CD14-positive monocyte (primary cell): Measurements from ENCODE around the gene STBD1. TPM values are rescaled to one million over a fixed set of nuclear protein-coding genes. Genes with fewer than 3 reads are reported as not detected.

ENCODE experiments used
- DNase-seq, 3 donors: peaks; one replicate each; pipeline ENCODE4 v3.0.0-alpha.2; 2011 to 2022
- H2AFZ ChIP-seq: 2 replicates; pipeline ENCODE4 v1.6.0; 2012; ENCODE audit warnings: mild to moderate bottlenecking, low read depth, low read length, inconsistent platforms; ENCODE audit not compliant: insufficient read depth, poor library complexity, severe bottlenecking
- H3K27ac ChIP-seq, 2 donors: 1 replicate in 1 of 2; 2 replicates in 1 of 2; pipeline ENCODE4 v1.5.1; 2012 to 2013; ENCODE audit warnings: low read length in 2 of 2, control low read depth in 1 of 2, inconsistent platforms in 1 of 2, low read depth in 1 of 2, mild to moderate bottlenecking in 1 of 2
- H3K27me3 ChIP-seq, 2 donors: one replicate each; pipeline versions ENCODE4 v1.6.0 to v1.6.1; 2011 to 2013; ENCODE audit warnings: low read length in 2 of 2; ENCODE audit not compliant: control insufficient read depth in 2 of 2, insufficient read depth in 2 of 2
- H3K36me3 ChIP-seq, 2 donors: replicated peaks in 1 of 2; 1 replicate in 1 of 2; 2 replicates in 1 of 2; pipeline versions ENCODE4 v1.5.1 to v1.6.1; 2012 to 2013; ENCODE audit warnings: low read length in 2 of 2, control low read depth in 1 of 2, inconsistent platforms in 1 of 2, mild to moderate bottlenecking in 1 of 2; ENCODE audit not compliant: insufficient read depth in 2 of 2, control insufficient read depth in 1 of 2
- H3K4me1 ChIP-seq, 2 donors: 1 replicate in 1 of 2; 2 replicates in 1 of 2; pipeline versions ENCODE4 v1.5.1 to v1.6.1; 2012 to 2013; ENCODE audit warnings: low read length in 2 of 2, control low read depth in 1 of 2, inconsistent platforms in 1 of 2, mild to moderate bottlenecking in 1 of 2, moderate library complexity in 1 of 2; ENCODE audit not compliant: insufficient read depth in 2 of 2, control insufficient read depth in 1 of 2
- H3K4me2 ChIP-seq: replicated peaks from 2 replicates; pipeline ENCODE3; 2012; ENCODE audit warnings: low read length, moderate library complexity, mild to moderate bottlenecking; ENCODE audit not compliant: poor library complexity, severe bottlenecking; ENCODE audit errors: extremely low read depth
- H3K4me3 ChIP-seq, 3 experiments: fragments of 200-600 bp in 1 of 3; sonication (generic) in 1 of 3; replicated peaks in 1 of 3; 1 replicate in 2 of 3; 2 replicates in 1 of 3; pipeline ENCODE4 v1.5.1; 2011 to 2013; ENCODE audit warnings: low read length in 3 of 3, mild to moderate bottlenecking in 3 of 3, control low read depth in 2 of 3, low read depth in 2 of 3, inconsistent platforms in 1 of 3, moderate library complexity in 1 of 3
- H3K79me2 ChIP-seq: 2 replicates; pipeline ENCODE4 v1.6.0; 2012; ENCODE audit warnings: mild to moderate bottlenecking, control low read depth, inconsistent platforms, low read length, moderate library complexity; ENCODE audit not compliant: insufficient read depth
- H3K9ac ChIP-seq: 2 replicates; pipeline ENCODE4 v1.6.0; 2017; ENCODE audit warnings: low read length, mild to moderate bottlenecking; ENCODE audit not compliant: insufficient read depth, poor library complexity, severe bottlenecking
- H3K9me3 ChIP-seq, 2 donors: replicated peaks in 1 of 2; 1 replicate in 1 of 2; 2 replicates in 1 of 2; pipeline versions ENCODE4 v1.5.1 to v1.6.1; 2012 to 2013; ENCODE audit warnings: low read length in 2 of 2, control low read depth in 1 of 2; ENCODE audit not compliant: control insufficient read depth in 1 of 2, insufficient read depth in 1 of 2
- H4K20me1 ChIP-seq: 2 replicates; pipeline ENCODE4 v1.6.0; 2012; ENCODE audit warnings: mild to moderate bottlenecking, low read length, control low read depth, moderate library complexity; ENCODE audit not compliant: insufficient read depth
- H3K27ac Mint-ChIP-seq, 7 donors: one replicate each; pipeline ENCODE4 v1.8.0; 2020; ENCODE audit warnings: mild to moderate bottlenecking in 7 of 7, mixed read lengths in 7 of 7, moderate library complexity in 6 of 7, inconsistent platforms in 2 of 7
- H3K27me3 Mint-ChIP-seq, 3 donors: one replicate each; pipeline ENCODE4 v1.8.0; 2021 to 2022; ENCODE audit warnings: low read depth in 3 of 3, mild to moderate bottlenecking in 3 of 3, mixed read lengths in 3 of 3, moderate library complexity in 3 of 3, inconsistent platforms in 1 of 3
- H3K36me3 Mint-ChIP-seq, 2 donors: one replicate each; pipeline ENCODE4 v1.8.0; 2020; ENCODE audit warnings: mixed read lengths in 2 of 2, inconsistent platforms in 1 of 2, mild to moderate bottlenecking in 1 of 2
- H3K4me1 Mint-ChIP-seq: one replicate; pipeline ENCODE4 v1.8.0; 2020; ENCODE audit warnings: mild to moderate bottlenecking, mixed read lengths
- H3K4me3 Mint-ChIP-seq, 2 donors: one replicate each; pipeline ENCODE4 v1.8.0; 2020; ENCODE audit warnings: mild to moderate bottlenecking in 2 of 2, mixed read lengths in 2 of 2, moderate library complexity in 1 of 2
- H3K9me3 Mint-ChIP-seq, 7 donors: one replicate each; pipeline ENCODE4 v1.8.0; 2020 to 2022; ENCODE audit warnings: mixed read lengths in 7 of 7, mild to moderate bottlenecking in 6 of 7, moderate library complexity in 6 of 7, inconsistent platforms in 2 of 7
- CTCF ChIP-seq: fragments of 200-600 bp; IDR thresholded peaks from one replicate; pipeline ENCODE4 v1.8.0; 2022; ENCODE audit warnings: antibody characterized with exemption, mild to moderate bottlenecking
- WGBS: methylation state at CpG from one replicate; pipeline ENCODE4 v1.1.5; 2013; ENCODE audit warnings: missing lambda C conversion rate; ENCODE audit not compliant: insufficient coverage; 5-methylcytosine and 5-hydroxymethylcytosine counted together
- intact Hi-C, 2 donors: fragments of 100-400 bp; cut with micrococcal nuclease; formaldehyde crosslinking; loops; one replicate each; pipeline versions ENCODE4 v1.15.0 to v1.15.1; 2023
- polyA plus RNA-seq, 3 donors: library from polyadenylated mRNA; depleted of rRNA in 1 of 3; unstranded in 2 of 3; stranded (reverse) in 1 of 3; fragments of 300-500 nt in 2 of 3; fragments of >200 nt in 1 of 3; fragmentation: Illumina TruSeq in 2 of 3; gene quantifications; 1 replicate in 2 of 3; 2 replicates in 1 of 3; pipeline ENCODE4 v1.2.3, GENCODE V29; 2012 to 2021

Gene STBD1
- polyA plus RNA-seq, 3 donors, result 0.53 to 1.5 (median 1.2) TPM

- H3K9me3 Mint-ChIP-seq, result no peaks in the 10 kb centered on the region
- Histone ChIP-seq H3K4me1 (peaks cover 0 to 3% of the 10 kb centered on the region in 2 donors), H3K4me3 (no peak overlapping the region), H3K79me2 (no peaks in the 10 kb centered on the region), H3K27me3 (no peaks in the 10 kb centered on the region), H2AFZ (no peak overlapping the region), H3K27ac (no peak overlapping the region), H4K20me1 (no peaks in the 10 kb centered on the region), H3K36me3 (no peaks in the 10 kb centered on the region), H3K9me3 (no peaks in the 10 kb centered on the region), H3K4me2 (no peak overlapping the region), H3K9ac (no peak overlapping the region)
- H3K27ac Mint-ChIP-seq, result no peak overlapping the region
- no peak for DNase-seq
- WGBS, result no CpG with 5 or more reads among the region's 1 CpG
- intact Hi-C loops, result no loop called here
- H3K27me3 Mint-ChIP-seq, result no peaks in the 10 kb centered on the region
- H3K4me1 Mint-ChIP-seq, result peaks cover 15% of the 10 kb centered on the region
- no peaks in the 10 kb centered on the region for H3K36me3 Mint-ChIP-seq
- no peak overlapping the region for H3K4me3 Mint-ChIP-seq
- TF ChIP-seq CTCF, result no peak
These were observed 34.0 kb upstream of the STBD1 start for GRCh38 chr4:76272582-76272981.

- H3K4me1 ChIP-seq, result peaks cover 0 to 3% of the 10 kb centered on the region in 2 donors
- H3K27me3 ChIP-seq, result no peaks in the 10 kb centered on the region
- Mint-ChIP-seq H3K9me3 (no peaks in the 10 kb centered on the region), H3K4me3 (no peak overlapping the region), H3K36me3 (no peaks in the 10 kb centered on the region), H3K4me1 (peaks cover 17% of the 10 kb centered on the region), H3K27me3 (no peaks in the 10 kb centered on the region), H3K27ac (no peak overlapping the region)
- H3K9ac ChIP-seq, result no peak overlapping the region
- no peaks in the 10 kb centered on the region for H3K36me3 ChIP-seq
- no peaks in the 10 kb centered on the region for H3K79me2 ChIP-seq
- intact Hi-C loops, result no loop called here
- H3K9me3 ChIP-seq, result no peaks in the 10 kb centered on the region
- 100% methylated on average over 1 of the region's 5 CpGs for WGBS
- H3K4me2 ChIP-seq, result no peak overlapping the region
- no peaks in the 10 kb centered on the region for H4K20me1 ChIP-seq
- DNase-seq, result no peak
- no peak overlapping the region for H2AFZ ChIP-seq
- H3K27ac ChIP-seq, result no peak overlapping the region
- no peak for TF ChIP-seq CTCF
- H3K4me3 ChIP-seq, result no peak overlapping the region
These were observed 33.5 kb upstream of the STBD1 start for GRCh38 chr4:76272999-76273398.
